D721Med (cell line): ENCODE measurements around the gene GOLGA6C.
"Not testable (repeated sequence)": the region's sequence is repeated elsewhere in the genome, so short reads cannot be mapped to it uniquely, and the experiment has no call there.

Source experiments
- DNase-seq: peaks from one replicate; pipeline ENCODE4 v3.0.0; 2011; ENCODE audit warnings: low spot score; ENCODE audit not compliant: insufficient read length
- FAIRE-seq: peaks from 2 replicates; lab custom pipeline; 2011; peaks lifted over from hg19 to GRCh38; lab: Jason Lieb, UNC
- CTCF ChIP-seq: IDR thresholded peaks from 2 replicates; pipeline ENCODE4 v1.5.1; 2012; ENCODE audit warnings: mild to moderate bottlenecking, control low read depth; ENCODE audit not compliant: insufficient read depth; ENCODE audit errors: missing control alignments

GOLGA6C gene

GRCh38 chr15:75274509-75275107, 16.5 kb downstream of the GOLGA6C start:
- FAIRE-seq, DNase-seq: not testable (repeated sequence)
- TF ChIP-seq CTCF = peak; percentile 46

GRCh38 chr15:75275617-75276016, 17.5 kb downstream of the GOLGA6C start:
- DNase-seq, FAIRE-seq: not testable (repeated sequence)

- DNase-seq, FAIRE-seq: not testable (repeated sequence)
Measured at GRCh38 chr15:75278497-75278896, 20.4 kb downstream of the GOLGA6C start.

- DNase-seq, FAIRE-seq: not testable (repeated sequence)
Measured at GRCh38 chr15:75282572-75282971, 24.4 kb downstream of the GOLGA6C start, which contains the start of gene GOLGA6D. GOLGA6D (plus strand) TSS chr15:75282835; CDS start chr15:75282876, 41 bp downstream.

- FAIRE-seq = not testable (repeated sequence)
Measured at GRCh38 chr15:75284152-75284551, 26.0 kb downstream of the GOLGA6C start.

GRCh38 chr15:75293660-75294059, 35.5 kb downstream of the GOLGA6C start:
- not testable (repeated sequence) for DNase-seq, FAIRE-seq

More at GRCh38 chr15:75284152-75284551, 26.0 kb downstream of the GOLGA6C start:
- DNase-seq = not testable (repeated sequence)

GRCh38 chr15:75298541-75299310, 40.6 kb downstream of the GOLGA6C start:
- not testable (repeated sequence) for FAIRE-seq, DNase-seq

- not testable (repeated sequence) for DNase-seq, FAIRE-seq
- TF ChIP-seq CTCF = peak; percentile 38
Measured at GRCh38 chr15:75299311-75299688, 41.2 kb downstream of the GOLGA6C start.

- FAIRE-seq, DNase-seq: not testable (repeated sequence)
Measured at GRCh38 chr15:75300026-75300425, 41.9 kb downstream of the GOLGA6C start.

- TF ChIP-seq CTCF = no peak
- no peak for FAIRE-seq
- no peak for DNase-seq
Measured at GRCh38 chr15:75302318-75302717, 44.2 kb downstream of the GOLGA6C start.

GRCh38 chr15:75302753-75303152, 44.6 kb downstream of the GOLGA6C start:
- DNase-seq, FAIRE-seq: not testable (repeated sequence)
